Thymus (tissue), 14 donors: ENCODE data around the gene SYAP1. TPM values are rescaled to one million over a fixed set of nuclear protein-coding genes. Genes with fewer than 3 reads are reported as not detected.

Source experiments
- DNase-seq, 9 donors: peaks; one replicate each; pipeline ENCODE4 v3.0.0-alpha.2; 2013; ENCODE audit warnings: low spot score in 9 of 9, low read depth in 6 of 9, missing footprints in 1 of 9
- H3K27ac ChIP-seq, 2 donors: one replicate each; pipeline ENCODE4 v1.5.1; 2013; ENCODE audit warnings: control low read depth in 1 of 2, low read depth in 1 of 2, low read length in 1 of 2, mild to moderate bottlenecking in 1 of 2, moderate library complexity in 1 of 2
- H3K27me3 ChIP-seq, 2 donors: one replicate each; pipeline ENCODE4 v1.5.1; 2013; ENCODE audit warnings: low read length in 1 of 2; ENCODE audit not compliant: control insufficient read depth in 2 of 2, insufficient read depth in 1 of 2
- H3K36me3 ChIP-seq, 2 donors: one replicate each; pipeline ENCODE4 v1.5.1; 2013; ENCODE audit warnings: low read length in 1 of 2, mild to moderate bottlenecking in 1 of 2, moderate library complexity in 1 of 2; ENCODE audit not compliant: control insufficient read depth in 2 of 2, insufficient read depth in 2 of 2
- H3K4me1 ChIP-seq, 2 donors: one replicate each; pipeline ENCODE4 v1.5.1; 2013; ENCODE audit warnings: low read length in 2 of 2; ENCODE audit not compliant: control insufficient read depth in 2 of 2, insufficient read depth in 2 of 2
- H3K4me3 ChIP-seq, 2 donors: one replicate each; pipeline ENCODE4 v1.5.1; 2013; ENCODE audit warnings: low read length in 2 of 2, control low read depth in 1 of 2, mild to moderate bottlenecking in 1 of 2
- H3K9me3 ChIP-seq, 2 donors: one replicate each; pipeline ENCODE4 v1.5.1; 2013; ENCODE audit warnings: low read length in 1 of 2, mild to moderate bottlenecking in 1 of 2; ENCODE audit not compliant: control insufficient read depth in 2 of 2, insufficient read depth in 1 of 2
- WGBS: extraction: QIAGEN DNeasy Blood & Tissue Kit; methylation state at CpG from one replicate; pipeline ENCODE4 v1.1.7; 2013; 5-methylcytosine and 5-hydroxymethylcytosine counted together
- long read RNA-seq, 10 donors: transcript quantifications; one replicate each; lab custom pipeline, GENCODE V29; 2026
- polyA plus RNA-seq: library from polyadenylated mRNA; stranded (reverse); fragments of 200-250 nt; gene quantifications from one replicate; pipeline ENCODE4 v1.2.3, GENCODE V29; 2013
- total RNA-seq: library from RNA; stranded (reverse); fragments of 120-200 nt; gene quantifications from one replicate; pipeline ENCODE4 v1.2.4, GENCODE V29; 2013
- donor health status: healthy.

The SYAP1 gene, protein sequence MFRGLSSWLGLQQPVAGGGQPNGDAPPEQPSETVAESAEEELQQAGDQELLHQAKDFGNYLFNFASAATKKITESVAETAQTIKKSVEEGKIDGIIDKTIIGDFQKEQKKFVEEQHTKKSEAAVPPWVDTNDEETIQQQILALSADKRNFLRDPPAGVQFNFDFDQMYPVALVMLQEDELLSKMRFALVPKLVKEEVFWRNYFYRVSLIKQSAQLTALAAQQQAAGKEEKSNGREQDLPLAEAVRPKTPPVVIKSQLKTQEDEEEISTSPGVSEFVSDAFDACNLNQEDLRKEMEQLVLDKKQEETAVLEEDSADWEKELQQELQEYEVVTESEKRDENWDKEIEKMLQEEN
- total RNA-seq (12.9 TPM), polyA plus RNA-seq (18.2 TPM)
- long read RNA-seq, donor 1, full-length matches to known transcripts = 1 of 1 reads
- long read RNA-seq, donor 1, partial matches to known transcripts = 0 of 1 reads
- long read RNA-seq, donor 1, other reads (novel, unspliced or antisense) = 0 of 1 reads
- long read RNA-seq, donor 2, full-length matches to known transcripts = 13 of 13 reads
- long read RNA-seq, donor 2, partial matches to known transcripts = 0 of 13 reads
- long read RNA-seq, donor 2, other reads (novel, unspliced or antisense) = 0 of 13 reads
- long read RNA-seq, donor 3, full-length matches to known transcripts = 9 of 9 reads
- long read RNA-seq, donor 3, partial matches to known transcripts = 0 of 9 reads
- long read RNA-seq, donor 3, other reads (novel, unspliced or antisense) = 0 of 9 reads
- long read RNA-seq, donor 4, full-length matches to known transcripts = 5 of 15 reads
- long read RNA-seq, donor 4, partial matches to known transcripts = 10 of 15 reads
- long read RNA-seq, donor 4, other reads (novel, unspliced or antisense) = 0 of 15 reads
- long read RNA-seq, donor 5, full-length matches to known transcripts = 13 of 13 reads
- long read RNA-seq, donor 5, partial matches to known transcripts = 0 of 13 reads
- long read RNA-seq, donor 5, other reads (novel, unspliced or antisense) = 0 of 13 reads
- long read RNA-seq, donor 6, full-length matches to known transcripts = 9 of 9 reads
- long read RNA-seq, donor 6, partial matches to known transcripts = 0 of 9 reads
- long read RNA-seq, donor 6, other reads (novel, unspliced or antisense) = 0 of 9 reads
- long read RNA-seq, donor 7, full-length matches to known transcripts = 9 of 9 reads
- long read RNA-seq, donor 7, partial matches to known transcripts = 0 of 9 reads
- long read RNA-seq, donor 7, other reads (novel, unspliced or antisense) = 0 of 9 reads
- long read RNA-seq, donor 8, full-length matches to known transcripts = 4 of 4 reads
- long read RNA-seq, donor 8, partial matches to known transcripts = 0 of 4 reads
- long read RNA-seq, donor 8, other reads (novel, unspliced or antisense) = 0 of 4 reads
- long read RNA-seq, donor 9, full-length matches to known transcripts = 7 of 7 reads
- long read RNA-seq, donor 9, partial matches to known transcripts = 0 of 7 reads
- long read RNA-seq, donor 9, other reads (novel, unspliced or antisense) = 0 of 7 reads
- long read RNA-seq, donor 10, full-length matches to known transcripts = 10 of 10 reads
- long read RNA-seq, donor 10, partial matches to known transcripts = 0 of 10 reads
- long read RNA-seq, donor 10, other reads (novel, unspliced or antisense) = 0 of 10 reads

- Histone ChIP-seq H3K27ac (peak within 1 kb of the TSS; percentile 89 to 96), H3K36me3 (no peaks in the 10 kb centered on the region), H3K27me3 (peaks cover 0 to 9% of the 10 kb centered on the region in 2 donors), H3K4me3 (peak within 1 kb of the TSS; percentile 61 to 89), H3K4me1 (peaks cover 3 to 8% of the 10 kb centered on the region in 2 donors), H3K9me3 (no peaks in the 10 kb centered on the region)
- WGBS = under 1% methylated on average over 53 of the region's 54 CpGs
- peak; percentile 75 to 96 (median 83) for DNase-seq
These were observed at the start of gene SYAP1 for GRCh38 chrX:16719334-16720084. Gene SYAP1, plus strand, starts transcription at chrX:16719612. Its CDS starts 113 bp downstream, at chrX:16719725.

DNA sequence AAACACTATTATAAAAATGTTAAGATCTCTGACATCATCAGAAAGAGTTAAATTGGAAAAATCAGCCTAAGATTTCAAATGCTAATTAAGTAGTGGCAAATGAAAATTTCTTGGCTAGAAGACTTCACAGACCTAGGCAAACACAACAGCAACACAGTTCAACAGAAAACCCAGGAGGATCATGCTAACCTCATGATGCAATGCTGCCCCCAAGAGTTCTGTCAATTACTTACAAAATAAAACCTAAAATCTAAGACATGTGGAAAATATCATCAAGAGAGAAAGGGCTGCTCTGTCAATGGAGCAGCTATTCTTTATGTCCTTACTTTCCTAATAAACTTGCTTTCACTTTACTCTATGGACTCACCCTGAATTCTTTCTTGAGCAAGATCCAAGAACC is 48.4 kb upstream of the SYAP1 start:
- Histone ChIP-seq H3K4me3 (no peak overlapping the region), H3K9me3 (no peaks in the 10 kb centered on the region), H3K4me1 (no peaks in the 10 kb centered on the region), H3K36me3 (peaks cover 0 to 3% of the 10 kb centered on the region in 2 donors), H3K27ac (no peak overlapping the region), H3K27me3 (no peaks in the 10 kb centered on the region)
- DNase-seq = peak in 5 of 9 donors; percentile 2 to 43 (median 15)

DNA sequence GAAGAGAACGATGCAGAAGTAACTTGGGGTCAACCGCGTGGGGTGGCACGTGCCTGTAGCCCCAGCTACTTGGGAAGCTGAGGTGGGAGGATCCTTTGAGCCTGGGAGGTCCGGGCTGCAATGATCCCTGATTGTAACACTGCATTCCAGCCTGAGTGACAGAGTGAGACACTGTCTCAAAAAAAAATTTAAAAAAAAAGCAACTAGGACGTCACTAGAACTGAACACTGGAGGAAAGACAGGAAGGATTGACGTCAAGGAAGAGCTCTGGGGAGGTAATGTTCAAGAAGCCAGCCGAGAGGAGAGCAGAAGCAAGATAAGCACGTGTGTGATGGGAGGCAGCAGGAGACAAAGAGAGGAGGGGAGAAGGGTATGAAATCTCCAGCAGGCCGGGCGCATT is 40.7 kb upstream of the SYAP1 start:
- Histone ChIP-seq H3K27ac (no peak overlapping the region), H3K4me3 (no peak overlapping the region), H3K27me3 (no peaks in the 10 kb centered on the region), H3K36me3 (peaks cover 4 to 7% of the 10 kb centered on the region in 2 donors), H3K9me3 (no peaks in the 10 kb centered on the region), H3K4me1 (no peaks in the 10 kb centered on the region)
- DNase-seq = no peak
- 96% methylated on average over 11 of the region's 11 CpGs for WGBS

- Histone ChIP-seq H3K4me1 (no peaks in the 10 kb centered on the region), H3K9me3 (no peaks in the 10 kb centered on the region), H3K4me3 (no peak overlapping the region), H3K36me3 (peaks cover 7 to 8% of the 10 kb centered on the region in 2 donors), H3K27me3 (no peaks in the 10 kb centered on the region), H3K27ac (no peak overlapping the region)
- WGBS = over 99% methylated on average over 7 of the region's 7 CpGs
- DNase-seq = no peak
These were observed 36.3 kb upstream of the SYAP1 start for GRCh38 chrX:16683007-16683664.

GRCh38 chrX:16687514-16687913 is 31.9 kb upstream of the SYAP1 start:
- Histone ChIP-seq H3K4me1 (no peaks in the 10 kb centered on the region), H3K27ac (no peak overlapping the region), H3K27me3 (no peaks in the 10 kb centered on the region), H3K9me3 (no peaks in the 10 kb centered on the region), H3K36me3 (peaks cover 2 to 8% of the 10 kb centered on the region in 2 donors), H3K4me3 (no peak overlapping the region)
- 98% methylated on average over 3 of the region's 3 CpGs for WGBS
- no peak for DNase-seq

DNA sequence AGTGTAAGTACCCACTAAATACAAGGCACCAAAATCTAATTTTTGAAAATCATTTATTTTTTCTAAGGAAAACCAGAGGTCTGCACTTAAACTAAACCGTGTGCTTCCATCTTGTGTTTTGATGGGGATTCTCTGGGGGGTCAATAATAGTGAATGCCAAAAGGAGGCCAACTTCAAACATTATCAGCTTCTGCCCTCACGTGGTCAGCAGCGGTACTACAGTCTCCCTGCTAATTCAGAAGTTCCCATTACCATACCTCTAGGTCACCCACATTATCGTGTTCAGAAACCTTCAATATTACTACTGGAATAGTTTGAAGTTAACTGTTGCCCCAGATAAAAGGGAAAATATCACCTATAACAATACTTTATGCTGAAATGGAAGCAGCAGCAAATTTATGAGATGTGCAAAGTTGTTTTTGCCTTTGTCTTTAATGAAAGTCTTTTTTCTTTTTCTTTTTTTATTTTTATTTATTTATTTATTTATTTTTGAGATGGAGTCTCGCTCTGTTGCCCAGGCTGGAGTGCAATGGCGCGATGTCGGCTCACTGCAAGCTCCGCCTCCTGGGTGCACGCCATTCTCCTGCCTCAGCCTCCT is 24.2 kb upstream of the SYAP1 start:
- peak in 4 of 9 donors; percentile 8 to 51 (median 32) for DNase-seq
- Histone ChIP-seq H3K27me3 (no peaks in the 10 kb centered on the region), H3K4me1 (no peaks in the 10 kb centered on the region), H3K36me3 (peaks cover 0 to 3% of the 10 kb centered on the region in 2 donors), H3K9me3 (no peaks in the 10 kb centered on the region), H3K4me3 (no peak overlapping the region), H3K27ac (no peak overlapping the region)
- 36% methylated on average over 7 of the region's 10 CpGs for WGBS

- WGBS = 95% methylated on average over 3 of the region's 3 CpGs
- H3K27me3 ChIP-seq = no peaks in the 10 kb centered on the region
- H3K36me3 ChIP-seq = peaks cover 0 to 3% of the 10 kb centered on the region in 2 donors
- DNase-seq = no peak
- H3K4me3 ChIP-seq = no peak overlapping the region
- no peak overlapping the region for H3K27ac ChIP-seq
- H3K4me1 ChIP-seq = no peaks in the 10 kb centered on the region
- H3K9me3 ChIP-seq = no peaks in the 10 kb centered on the region
These were observed 22.5 kb upstream of the SYAP1 start for GRCh38 chrX:16696956-16697355.
